Measurements from ENCODE around the gene CDC45.

Gene CDC45

DNA sequence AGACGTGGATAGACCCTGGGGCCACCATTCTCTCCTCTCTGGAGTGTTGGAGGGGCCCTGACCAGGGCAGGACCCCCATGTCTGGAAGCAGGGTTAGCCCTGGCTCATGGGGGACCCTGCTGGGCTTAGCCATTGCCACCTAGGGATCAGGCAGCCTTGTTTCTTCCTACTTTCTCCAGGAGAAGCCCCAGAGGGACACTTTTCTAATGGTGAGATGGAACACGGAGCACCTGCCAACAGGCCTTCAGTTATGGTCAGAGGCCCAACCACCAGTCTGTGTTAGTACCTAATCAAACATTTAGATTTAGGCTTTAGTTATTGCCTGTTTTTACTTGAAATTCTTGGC, 30.3 kb upstream of the CDC45 start:
- DNase-seq (ENCODE audit: low read depth) = no peak
- TF ChIP-seq, protein P1, sequence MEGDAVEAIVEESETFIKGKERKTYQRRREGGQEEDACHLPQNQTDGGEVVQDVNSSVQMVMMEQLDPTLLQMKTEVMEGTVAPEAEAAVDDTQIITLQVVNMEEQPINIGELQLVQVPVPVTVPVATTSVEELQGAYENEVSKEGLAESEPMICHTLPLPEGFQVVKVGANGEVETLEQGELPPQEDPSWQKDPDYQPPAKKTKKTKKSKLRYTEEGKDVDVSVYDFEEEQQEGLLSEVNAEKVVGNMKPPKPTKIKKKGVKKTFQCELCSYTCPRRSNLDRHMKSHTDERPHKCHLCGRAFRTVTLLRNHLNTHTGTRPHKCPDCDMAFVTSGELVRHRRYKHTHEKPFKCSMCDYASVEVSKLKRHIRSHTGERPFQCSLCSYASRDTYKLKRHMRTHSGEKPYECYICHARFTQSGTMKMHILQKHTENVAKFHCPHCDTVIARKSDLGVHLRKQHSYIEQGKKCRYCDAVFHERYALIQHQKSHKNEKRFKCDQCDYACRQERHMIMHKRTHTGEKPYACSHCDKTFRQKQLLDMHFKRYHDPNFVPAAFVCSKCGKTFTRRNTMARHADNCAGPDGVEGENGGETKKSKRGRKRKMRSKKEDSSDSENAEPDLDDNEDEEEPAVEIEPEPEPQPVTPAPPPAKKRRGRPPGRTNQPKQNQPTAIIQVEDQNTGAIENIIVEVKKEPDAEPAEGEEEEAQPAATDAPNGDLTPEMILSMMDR (IDR thresholded peaks at IDR 0.05; ENCODE audit: control insufficient read depth, insufficient read depth, low read depth, low read length, missing control alignments) = no peak
- H3K4me3 ChIP-seq (ENCODE audit: control insufficient read depth, low read depth, low read length) = no peak overlapping the region

DNA sequence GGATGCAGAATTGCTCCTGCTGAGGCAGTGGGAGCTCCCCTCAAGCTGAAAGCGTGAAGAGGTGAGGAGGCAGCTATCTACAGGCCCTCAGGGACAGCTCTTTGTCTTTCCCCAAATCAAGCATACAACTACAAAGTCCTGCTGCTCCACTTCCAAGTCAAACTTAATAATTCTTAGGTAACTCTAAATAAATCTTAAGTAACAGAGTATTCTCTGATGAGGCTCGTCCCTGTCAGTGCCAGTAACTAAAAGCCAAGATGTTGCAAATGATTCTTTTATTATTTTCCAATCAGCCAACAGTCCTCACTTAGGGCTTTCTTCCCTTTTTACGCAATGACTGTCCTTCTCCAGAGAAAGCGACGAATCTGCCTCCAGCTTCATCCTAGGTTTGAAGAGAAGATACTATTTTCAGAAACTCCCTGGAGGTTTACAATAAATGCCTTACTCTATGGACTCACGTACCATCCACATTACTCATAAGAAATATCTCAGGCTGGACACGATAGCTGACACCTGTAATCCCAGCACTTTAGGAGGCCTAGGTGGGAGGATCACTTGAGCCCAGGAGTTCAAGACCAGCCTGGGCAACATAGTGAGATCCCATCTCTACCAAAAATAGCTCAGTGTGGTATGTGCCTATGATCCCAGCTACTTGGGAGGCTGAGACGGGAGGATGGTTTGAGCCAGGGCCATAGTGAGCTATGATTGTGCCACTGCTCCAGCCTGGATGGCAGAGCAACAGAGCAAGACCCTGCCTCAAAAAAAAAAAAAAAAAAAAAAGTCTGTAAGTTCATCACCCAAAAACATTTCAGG, 29.2 kb upstream of the CDC45 start:
- TF ChIP-seq, protein P1 (IDR thresholded peaks at IDR 0.05; ENCODE audit: control insufficient read depth, insufficient read depth, low read depth, low read length, missing control alignments) = no peak
- DNase-seq (ENCODE audit: low read depth) = no peak

DNA sequence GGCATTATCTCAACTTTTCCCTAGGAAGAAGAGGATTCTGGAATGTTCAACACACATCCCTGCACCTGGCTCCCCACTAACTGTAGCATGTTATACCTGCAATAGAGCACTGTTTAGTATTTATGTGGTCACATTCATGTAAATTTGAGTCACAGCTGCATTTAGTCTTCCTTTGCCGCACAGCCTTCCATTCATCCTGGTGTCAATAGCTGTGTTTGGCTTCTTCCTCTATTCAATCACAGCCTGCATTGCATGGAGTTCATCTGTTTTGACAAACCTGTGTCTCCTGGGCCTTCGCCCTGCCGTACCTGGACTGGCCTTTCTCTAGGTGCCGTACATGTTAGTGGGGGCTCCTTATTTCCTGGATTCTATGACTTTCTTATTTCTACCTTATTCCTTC, 28.1 kb upstream of the CDC45 start:
- H3K4me3 ChIP-seq (ENCODE audit: control insufficient read depth, low read depth, low read length) = no peak overlapping the region
- TF ChIP-seq, protein P1 (IDR thresholded peaks at IDR 0.05; ENCODE audit: control insufficient read depth, insufficient read depth, low read depth, low read length, missing control alignments) = no peak
- DNase-seq (ENCODE audit: low read depth) = no peak

More for the DNA sequence above, 29.2 kb upstream of the CDC45 start:
- H3K4me3 ChIP-seq (ENCODE audit: control insufficient read depth, low read depth, low read length) = no peak overlapping the region

DNA sequence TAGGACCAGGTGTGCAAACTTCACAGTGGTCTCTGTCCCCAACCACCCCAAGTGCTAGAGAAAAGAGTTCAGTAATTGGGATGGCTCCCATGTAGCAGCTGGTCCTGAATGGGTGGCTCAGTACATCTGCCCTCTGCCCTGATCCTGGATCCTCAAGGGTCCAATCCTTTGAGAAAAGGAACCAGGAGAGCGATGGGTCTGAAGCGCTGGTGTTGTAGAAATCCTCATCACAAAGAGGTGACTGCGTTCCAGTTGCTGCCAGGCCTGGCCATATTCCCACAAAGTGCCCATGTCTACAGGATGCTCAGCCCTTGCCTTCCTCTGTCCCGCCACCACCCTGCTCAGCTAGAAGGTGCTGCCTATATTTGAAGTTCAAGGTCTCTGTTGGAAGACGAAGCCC, 26.0 kb upstream of the CDC45 start:
- TF ChIP-seq, protein P1 (IDR thresholded peaks at IDR 0.05; ENCODE audit: control insufficient read depth, insufficient read depth, low read depth, low read length, missing control alignments) = no peak
- no peak for DNase-seq (ENCODE audit: low read depth)
- no peak overlapping the region for H3K4me3 ChIP-seq (ENCODE audit: control insufficient read depth, low read depth, low read length)

DNA sequence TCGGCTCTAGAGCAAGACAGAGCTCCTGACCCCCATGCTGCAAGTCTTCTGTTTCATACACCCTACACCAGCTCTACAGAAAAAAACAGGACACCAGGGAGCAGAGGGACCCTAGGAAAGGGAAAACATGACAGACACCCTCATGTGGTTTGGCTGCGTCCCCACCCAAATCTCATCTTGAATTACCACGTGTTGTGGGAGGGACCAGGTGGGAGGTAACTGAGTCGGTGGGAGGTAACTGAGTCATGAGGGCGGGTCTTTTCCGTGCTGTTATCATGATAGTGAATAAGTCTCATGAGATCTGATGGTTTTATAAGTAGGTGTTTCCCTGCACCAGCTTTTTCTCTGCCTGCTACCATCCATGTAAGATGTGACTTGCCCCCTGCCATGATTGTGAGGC, 25.6 kb upstream of the CDC45 start:
- H3K4me3 ChIP-seq (ENCODE audit: control insufficient read depth, low read depth, low read length) = no peak overlapping the region
- TF ChIP-seq, protein P1 (IDR thresholded peaks at IDR 0.05; ENCODE audit: control insufficient read depth, insufficient read depth, low read depth, low read length, missing control alignments) = no peak
- no peak for DNase-seq (ENCODE audit: low read depth)

DNA sequence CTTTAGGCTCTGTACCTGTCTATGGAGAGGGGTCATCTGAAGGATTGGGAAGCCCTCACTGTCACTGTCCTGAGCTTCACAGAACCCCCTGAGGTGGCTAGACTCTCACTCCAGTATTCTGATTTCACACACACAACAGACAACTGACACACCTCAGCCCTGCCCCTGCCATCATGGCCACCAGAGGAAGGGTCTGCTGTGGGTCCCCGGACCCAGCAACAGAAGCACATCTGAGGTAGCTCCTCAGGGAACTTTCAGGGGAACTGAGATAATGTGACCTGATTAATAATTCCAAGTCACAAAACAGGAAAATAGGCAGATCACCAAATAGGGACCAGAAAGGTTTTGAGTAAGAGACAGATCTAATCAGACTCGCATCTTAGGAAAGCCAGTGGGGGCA, 24.7 kb upstream of the CDC45 start:
- TF ChIP-seq, protein P1 (IDR thresholded peaks at IDR 0.05; ENCODE audit: control insufficient read depth, insufficient read depth, low read depth, low read length, missing control alignments) = no peak
- no peak for DNase-seq (ENCODE audit: low read depth)
- H3K4me3 ChIP-seq (ENCODE audit: control insufficient read depth, low read depth, low read length) = no peak overlapping the region

All from AG09309 (cell line).